ENCODE measurements around the gene SEMA5A. TPM values are rescaled to one million over a fixed set of nuclear protein-coding genes. Genes with fewer than 3 reads are reported as not detected.
A peak's percentile ranks its signal among the peaks of the same experiment; 100 is the strongest.

The SEMA5A gene
- total RNA-seq, 1 donor from 2014 or later: 11.9 TPM

- Mint-ChIP-seq H3K9me3 (peaks cover 50% of the 10 kb centered on the region), H3K4me1 (peaks cover 8% of the 10 kb centered on the region), H3K4me3 (no peak overlapping the region), H3K36me3 (peaks cover 3% of the 10 kb centered on the region), H3K27me3 (ENCODE audit: insufficient read depth, low read depth) (no peaks in the 10 kb centered on the region), H3K27ac (no peak overlapping the region)
- Histone ChIP-seq H3F3A (ENCODE audit: low read depth) (no peaks in the 10 kb centered on the region), H3K36me3 (no peaks in the 10 kb centered on the region), H4K20me1 (ENCODE audit: low read depth) (no peaks in the 10 kb centered on the region), H3K4me3 (no peak overlapping the region), H3K27ac (no peak overlapping the region), H3K27me3 (no peaks in the 10 kb centered on the region), H3K9ac (no peak overlapping the region), H3K9me3 (ENCODE audit: low read depth) (peaks cover 3% of the 10 kb centered on the region), H3K79me2 (ENCODE audit: low read depth) (no peaks in the 10 kb centered on the region), H2AFZ (replicated peaks) (no peak overlapping the region), H3K4me1 (no peaks in the 10 kb centered on the region), H3K4me2 (no peak overlapping the region)
- DNase-seq (ENCODE audit: low spot score): no peak
- TF ChIP-seq CTCF (IDR thresholded peaks at IDR 0.05): no peak
- TF ChIP-seq EZH2 (IDR thresholded peaks at IDR 0.05): no peak
- TF ChIP-seq EZH2phosphoT487 (IDR thresholded peaks at IDR 0.05): no peak
These were observed 524.9 kb downstream of the SEMA5A start for GRCh38 chr5:9020996-9021395.

- Histone ChIP-seq H3K4me3 (no peak overlapping the region), H3K27me3 (no peaks in the 10 kb centered on the region), H3K9ac (no peak overlapping the region), H3K79me2 (ENCODE audit: low read depth) (no peaks in the 10 kb centered on the region), H3K9me3 (ENCODE audit: low read depth) (no peaks in the 10 kb centered on the region), H3K4me2 (no peak overlapping the region), H4K20me1 (ENCODE audit: low read depth) (no peaks in the 10 kb centered on the region), H3K36me3 (no peaks in the 10 kb centered on the region), H2AFZ (replicated peaks) (no peak overlapping the region), H3K27ac (no peak overlapping the region), H3K4me1 (no peaks in the 10 kb centered on the region), H3F3A (ENCODE audit: low read depth) (no peaks in the 10 kb centered on the region)
- DNase-seq (ENCODE audit: low spot score): no peak
- Mint-ChIP-seq H3K9me3 (peaks cover 6% of the 10 kb centered on the region), H3K4me3 (no peak overlapping the region), H3K27ac (peak overlapping the region; percentile 25), H3K27me3 (ENCODE audit: insufficient read depth, low read depth) (peaks cover under 1% of the 10 kb centered on the region), H3K36me3 (no peaks in the 10 kb centered on the region), H3K4me1 (peaks cover 15% of the 10 kb centered on the region)
- no peak for TF ChIP-seq EZH2phosphoT487 (IDR thresholded peaks at IDR 0.05)
- TF ChIP-seq EZH2 (IDR thresholded peaks at IDR 0.05): no peak
- no peak for TF ChIP-seq CTCF (IDR thresholded peaks at IDR 0.05)
These were observed 530.0 kb downstream of the SEMA5A start for GRCh38 chr5:9015937-9016270.

- Histone ChIP-seq H3K9me3 (ENCODE audit: low read depth) (no peaks in the 10 kb centered on the region), H3K4me1 (no peaks in the 10 kb centered on the region), H2AFZ (replicated peaks) (no peak overlapping the region), H3K4me3 (no peak overlapping the region), H3F3A (ENCODE audit: low read depth) (no peaks in the 10 kb centered on the region), H3K4me2 (no peak overlapping the region), H3K36me3 (no peaks in the 10 kb centered on the region), H3K9ac (no peak overlapping the region), H4K20me1 (ENCODE audit: low read depth) (no peaks in the 10 kb centered on the region), H3K79me2 (ENCODE audit: low read depth) (no peaks in the 10 kb centered on the region), H3K27me3 (no peaks in the 10 kb centered on the region), H3K27ac (no peak overlapping the region)
- H3K4me1 Mint-ChIP-seq: peaks cover 15% of the 10 kb centered on the region
- no peak overlapping the region for H3K4me3 Mint-ChIP-seq
- peaks cover 2% of the 10 kb centered on the region for H3K27me3 Mint-ChIP-seq (ENCODE audit: insufficient read depth, low read depth)
- DNase-seq (ENCODE audit: low spot score): no peak
- no peak overlapping the region for H3K27ac Mint-ChIP-seq
- H3K9me3 Mint-ChIP-seq: peaks cover under 1% of the 10 kb centered on the region
- no peaks in the 10 kb centered on the region for H3K36me3 Mint-ChIP-seq
- no peak for TF ChIP-seq EZH2 (IDR thresholded peaks at IDR 0.05)
- TF ChIP-seq EZH2phosphoT487 (IDR thresholded peaks at IDR 0.05): no peak
- no peak for TF ChIP-seq CTCF (IDR thresholded peaks at IDR 0.05)
These were observed 530.5 kb downstream of the SEMA5A start for GRCh38 chr5:9015260-9015936.
